ENCODE measurements around the gene CLIP1.
A peak's percentile ranks its signal among the peaks of the same experiment; 100 is the strongest.

CLIP1 gene

DNA sequence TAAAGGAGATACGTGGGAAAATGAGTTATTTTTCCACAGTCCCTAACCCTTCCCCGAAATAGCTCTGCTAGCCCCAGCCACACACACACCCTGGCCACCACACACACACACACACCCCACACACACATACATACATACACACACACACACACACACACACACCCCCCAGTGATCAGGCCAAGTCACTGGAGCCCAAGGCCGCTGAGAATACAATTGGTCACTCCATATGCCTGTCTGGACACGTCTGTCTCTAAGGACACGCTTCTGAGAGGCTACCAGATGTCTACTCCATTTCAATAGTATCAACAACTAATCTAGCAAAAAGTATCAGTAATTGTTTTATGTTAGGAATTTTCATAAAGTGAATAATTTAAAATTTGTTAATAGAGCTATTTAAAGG lies 183.6 kb downstream of the CLIP1 start:
- TF ChIP-seq, protein P1, sequence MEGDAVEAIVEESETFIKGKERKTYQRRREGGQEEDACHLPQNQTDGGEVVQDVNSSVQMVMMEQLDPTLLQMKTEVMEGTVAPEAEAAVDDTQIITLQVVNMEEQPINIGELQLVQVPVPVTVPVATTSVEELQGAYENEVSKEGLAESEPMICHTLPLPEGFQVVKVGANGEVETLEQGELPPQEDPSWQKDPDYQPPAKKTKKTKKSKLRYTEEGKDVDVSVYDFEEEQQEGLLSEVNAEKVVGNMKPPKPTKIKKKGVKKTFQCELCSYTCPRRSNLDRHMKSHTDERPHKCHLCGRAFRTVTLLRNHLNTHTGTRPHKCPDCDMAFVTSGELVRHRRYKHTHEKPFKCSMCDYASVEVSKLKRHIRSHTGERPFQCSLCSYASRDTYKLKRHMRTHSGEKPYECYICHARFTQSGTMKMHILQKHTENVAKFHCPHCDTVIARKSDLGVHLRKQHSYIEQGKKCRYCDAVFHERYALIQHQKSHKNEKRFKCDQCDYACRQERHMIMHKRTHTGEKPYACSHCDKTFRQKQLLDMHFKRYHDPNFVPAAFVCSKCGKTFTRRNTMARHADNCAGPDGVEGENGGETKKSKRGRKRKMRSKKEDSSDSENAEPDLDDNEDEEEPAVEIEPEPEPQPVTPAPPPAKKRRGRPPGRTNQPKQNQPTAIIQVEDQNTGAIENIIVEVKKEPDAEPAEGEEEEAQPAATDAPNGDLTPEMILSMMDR (IDR thresholded peaks at IDR 0.05; ENCODE audit: borderline replicate concordance, insufficient read depth, low read depth, low read length), result no peak
- H3K4me3 ChIP-seq (ENCODE audit: low read depth, low read length), result no peak overlapping the region

DNA sequence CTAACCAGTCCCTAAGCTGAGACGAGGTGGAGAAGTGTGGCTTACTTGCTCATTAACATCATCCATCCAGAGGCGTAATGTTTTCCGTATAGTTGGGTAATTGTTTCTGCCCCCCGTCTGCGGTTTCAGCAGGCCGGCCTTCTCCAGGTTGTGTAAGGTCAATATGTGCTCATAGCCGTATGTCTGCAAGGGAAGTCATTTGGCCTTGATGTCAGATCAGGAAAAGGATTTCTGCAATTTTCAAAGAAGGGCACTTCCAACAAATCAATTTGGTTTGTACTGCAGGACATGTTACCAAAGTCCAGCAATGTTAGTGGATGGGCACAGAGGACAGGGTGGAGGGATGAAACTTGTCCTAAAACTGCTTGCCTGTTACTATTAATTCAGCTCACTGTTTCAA lies 186.7 kb downstream of the CLIP1 start:
- TF ChIP-seq, protein P1 (IDR thresholded peaks at IDR 0.05; ENCODE audit: borderline replicate concordance, insufficient read depth, low read depth, low read length), result no peak
- H3K4me3 ChIP-seq (ENCODE audit: low read depth, low read length), result no peak overlapping the region

DNA sequence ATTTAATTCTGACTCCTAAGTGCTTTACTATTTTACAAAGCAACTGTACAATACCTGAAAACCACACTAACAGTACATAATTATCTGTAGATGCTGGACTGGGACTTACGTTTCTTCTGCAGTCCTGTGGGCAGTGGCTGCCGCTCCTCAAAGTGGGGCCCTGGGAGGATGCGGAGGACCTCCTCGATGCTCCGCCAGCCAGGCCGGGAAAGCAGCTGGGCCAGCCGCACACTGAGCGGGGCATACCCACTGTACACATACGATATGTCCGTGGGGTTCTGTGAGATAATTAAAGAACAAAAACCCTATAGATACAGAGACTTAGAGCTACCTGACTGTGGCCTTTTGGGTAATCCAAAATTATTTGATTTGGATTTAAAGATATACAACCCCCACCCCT lies 189.8 kb downstream of the CLIP1 start:
- TF ChIP-seq, protein P1 (IDR thresholded peaks at IDR 0.05; ENCODE audit: borderline replicate concordance, insufficient read depth, low read depth, low read length), result no peak
- no peak overlapping the region for H3K4me3 ChIP-seq (ENCODE audit: low read depth, low read length)

DNA sequence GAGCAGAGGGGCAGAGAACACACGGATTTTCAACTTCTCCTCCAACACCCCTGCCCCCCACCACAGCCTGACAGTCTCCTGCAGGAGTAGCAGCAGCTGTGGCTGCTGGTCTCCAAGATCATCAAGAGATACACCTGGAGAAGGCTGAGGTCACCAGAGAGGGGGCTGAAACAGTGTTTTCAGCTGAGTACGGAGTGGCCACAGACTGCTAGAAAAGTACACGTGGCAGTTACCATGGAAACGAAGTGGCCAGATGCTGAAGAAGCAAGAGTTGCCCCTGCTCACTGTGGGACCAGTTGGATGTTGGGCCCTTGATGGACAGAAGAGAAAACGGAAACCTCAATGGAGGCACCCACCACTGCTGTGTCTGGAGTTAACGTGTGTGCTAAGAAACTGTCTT lies 191.7 kb downstream of the CLIP1 start:
- no peak overlapping the region for H3K4me3 ChIP-seq (ENCODE audit: low read depth, low read length)
- TF ChIP-seq, protein P1 (IDR thresholded peaks at IDR 0.05; ENCODE audit: borderline replicate concordance, insufficient read depth, low read depth, low read length), result no peak

DNA sequence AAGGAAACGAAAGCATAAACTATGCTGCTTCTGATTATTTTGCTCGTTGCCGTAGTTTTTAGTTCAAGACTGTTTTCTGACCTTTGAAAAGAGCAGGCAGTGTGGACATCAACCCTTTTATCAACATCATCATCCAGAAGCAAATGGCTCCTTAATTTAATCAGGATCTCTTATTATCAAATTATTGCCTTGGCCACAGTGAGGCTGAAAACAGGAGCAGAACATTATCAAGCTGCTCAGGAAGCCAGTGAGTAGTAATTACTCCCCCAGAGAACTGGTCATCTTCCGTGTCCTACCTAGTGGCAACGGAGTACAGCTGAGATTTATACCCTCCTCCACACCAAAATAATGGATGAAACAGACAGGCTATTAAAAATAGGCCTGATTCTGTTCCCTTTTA lies 194.4 kb downstream of the CLIP1 start:
- no peak overlapping the region for H3K4me3 ChIP-seq (ENCODE audit: low read depth, low read length)
- TF ChIP-seq, protein P1 (IDR thresholded peaks at IDR 0.05; ENCODE audit: borderline replicate concordance, insufficient read depth, low read depth, low read length), result no peak

DNA sequence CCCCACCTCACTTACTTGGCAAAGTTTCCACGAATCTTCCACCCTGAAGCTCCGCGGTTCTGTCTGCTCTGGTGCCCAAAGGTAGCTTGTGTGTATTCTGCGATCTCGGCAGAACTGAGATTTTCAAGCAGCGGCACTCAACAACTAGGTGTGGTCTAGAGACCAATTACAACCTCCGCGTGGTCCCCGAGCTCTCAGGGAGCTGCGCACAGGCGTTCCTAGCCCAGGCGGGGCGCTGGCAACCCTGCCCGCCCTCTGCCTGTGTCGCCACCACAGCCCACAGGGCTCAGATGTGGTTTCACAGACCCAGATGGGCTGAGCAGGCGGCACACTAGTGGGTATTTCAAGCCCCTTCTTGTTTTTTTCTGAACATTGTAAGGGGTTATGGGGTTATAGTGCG lies 195.1 kb downstream of the CLIP1 start:
- TF ChIP-seq, protein P1 (IDR thresholded peaks at IDR 0.05; ENCODE audit: borderline replicate concordance, insufficient read depth, low read depth, low read length), result no peak
- H3K4me3 ChIP-seq (ENCODE audit: low read depth, low read length), result no peak overlapping the region

DNA sequence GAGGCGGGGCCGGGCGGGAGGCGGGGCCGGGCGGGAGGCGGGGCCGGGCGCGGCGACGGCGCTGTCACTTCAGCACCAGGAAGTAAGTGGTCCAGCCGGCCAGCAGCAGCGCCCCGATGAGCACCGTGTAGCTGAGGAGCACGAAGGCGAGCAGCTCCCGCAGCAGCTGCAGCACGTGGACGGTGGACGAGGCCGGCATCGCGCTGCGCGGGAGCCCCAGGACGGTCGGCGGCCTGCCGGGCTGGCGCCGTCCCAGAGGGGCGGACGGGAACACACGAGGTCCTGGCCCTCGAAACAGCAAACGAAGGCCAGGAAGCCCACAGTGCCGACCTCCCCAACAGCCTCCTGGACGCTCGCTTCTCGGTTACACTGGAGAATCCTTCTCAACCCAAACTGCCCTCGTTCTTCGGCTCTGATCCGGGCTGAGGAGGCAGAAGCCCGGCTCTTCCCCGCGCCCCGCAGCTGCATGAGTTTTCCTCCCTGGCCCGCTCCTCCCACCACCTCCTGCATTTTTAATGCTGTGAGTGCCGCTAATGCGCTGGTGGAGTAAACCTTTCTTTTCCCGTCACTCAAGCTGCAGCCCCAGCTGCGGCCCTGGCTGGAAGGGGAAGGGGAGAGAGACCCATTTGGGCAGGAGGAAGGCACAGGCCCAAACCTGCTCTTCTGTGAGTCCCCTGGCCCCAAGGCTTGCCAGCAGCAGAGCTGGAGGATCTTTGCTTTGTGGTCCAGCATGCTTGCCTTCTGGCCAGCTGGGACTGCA lies 195.9 kb downstream of the CLIP1 start:
- H3K4me3 ChIP-seq (ENCODE audit: low read depth, low read length), result peak overlapping the region; percentile 67
- TF ChIP-seq, protein P1 (IDR thresholded peaks at IDR 0.05; ENCODE audit: borderline replicate concordance, insufficient read depth, low read depth, low read length), result no peak

Measured in GM12875 (cell line).